Heart left ventricle (tissue), 16 donors: ENCODE results near the gene RNF208. TPM values are rescaled to one million over a fixed set of nuclear protein-coding genes. Genes with fewer than 3 reads are reported as not detected.
"Not testable (repeated sequence)": the region's sequence is repeated elsewhere in the genome, so short reads cannot be mapped to it uniquely, and the experiment has no call there.

Experiments used
- ATAC-seq, 4 donors: fragments of 200-7000 bp; cut with Tn5 transposase; one replicate each; pipeline ENCODE4 v1.9.1; 2020 to 2022; ENCODE audit warnings: moderate library complexity in 4 of 4, mild to moderate bottlenecking in 3 of 4, moderate number of reproducible peaks in 1 of 4
- DNase-seq, 5 donors: peaks; one replicate each; pipeline ENCODE4 v3.0.0-alpha.2; 2020
- H3K27ac ChIP-seq, 12 donors: fragments of 200-600 bp; sonication (generic) in 4 of 12; one replicate each; pipeline versions ENCODE4 v1.5.0 to v1.8.0; 2016 to 2022; ENCODE audit warnings: mild to moderate bottlenecking in 2 of 12
- H3K27me3 ChIP-seq, 9 donors: fragments of 200-600 bp; sonication (generic) in 2 of 9; one replicate each; pipeline versions ENCODE4 v1.5.1 to v1.8.0; 2016 to 2022; ENCODE audit warnings: mild to moderate bottlenecking in 3 of 9
- H3K36me3 ChIP-seq, 9 donors: fragments of 200-600 bp; sonication (generic) in 2 of 9; one replicate each; pipeline versions ENCODE4 v1.5.0 to v1.8.0; 2018 to 2022; ENCODE audit warnings: mild to moderate bottlenecking in 2 of 9
- H3K4me1 ChIP-seq, 12 donors: fragments of 200-600 bp; sonication (generic) in 4 of 12; one replicate each; pipeline versions ENCODE4 v1.5.0 to v1.8.0; 2016 to 2022; ENCODE audit warnings: mild to moderate bottlenecking in 3 of 12
- H3K4me3 ChIP-seq, 12 donors: fragments of 200-600 bp; sonication (generic) in 4 of 12; one replicate each; pipeline versions ENCODE4 v1.5.0 to v1.8.0; 2017 to 2022; ENCODE audit warnings: mild to moderate bottlenecking in 9 of 12, moderate library complexity in 4 of 12
- H3K9me3 ChIP-seq, 12 donors: fragments of 200-600 bp; sonication (generic) in 4 of 12; one replicate each; pipeline versions ENCODE4 v1.5.0 to v1.8.0; 2016 to 2022; ENCODE audit warnings: mild to moderate bottlenecking in 1 of 12
- CTCF ChIP-seq, 12 donors: fragments of 200-600 bp; sonication (generic) in 4 of 12; IDR thresholded peaks; one replicate each; pipeline versions ENCODE4 v1.5.0 to v1.8.0; 2018 to 2022; ENCODE audit warnings: antibody characterized with exemption in 12 of 12, mild to moderate bottlenecking in 5 of 12
- POLR2A ChIP-seq, 2 donors: fragments of 450-650 bp; IDR thresholded peaks; one replicate each; pipeline ENCODE4 v1.6.1; 2017; ENCODE audit warnings: antibody characterized with exemption in 2 of 2, mild to moderate bottlenecking in 2 of 2, moderate library complexity in 2 of 2
- WGBS, 4 donors: extraction: QIAGEN DNeasy Blood & Tissue Kit in 2 of 4; methylation state at CpG; one replicate each; pipeline versions ENCODE4 v1.1.5 to v1.1.7; 2013 to 2018; 5-methylcytosine and 5-hydroxymethylcytosine counted together
- intact Hi-C, 10 donors: fragments of 100-400 bp; cut with DNase I; formaldehyde crosslinking; loops; one replicate each; pipeline versions ENCODE4 v1.11.1 to v1.14.2; 2022
- polyA plus RNA-seq, 2 donors: library from polyadenylated mRNA; stranded (reverse); fragments of 200-250 nt; gene quantifications; one replicate each; pipeline ENCODE4 v1.2.3, GENCODE V29; 2013
- total RNA-seq, 9 donors: library from RNA; depleted of rRNA in 2 of 9; stranded (reverse); fragments of >200 nt in 2 of 9; fragmentation: NEBNext Ultra II Directional in 3 of 9; extraction: Animal tissue kit (Norgen Biotek cat#: 25700) in 3 of 9; gene quantifications; one replicate each; pipeline versions ENCODE4 v1.1.0 to v1.2.4, GENCODE V29; 2016 to 2023
- donor health status: ischemic (EF 13 %, LVEDD 7.1; RV severe dilation, severe dysfunction).
- donor health status: healthy with polysubstance abuse.
- donor health status: DM: no; HTN: yes; CAD: no.
- donor health status: DM: no; HTN: no; CAD: no.
- donor health status: ischemic (EF 25% LVEDD 6.9; RV normal size, moderate dysfunction).
- donor health status: ischemic (EF 25% LVEDD 5.7; RV mildly dilated, moderate dysfunction).
- donor health status: healthy.
- donor health status: DM: yes; HTN: yes; CAD: no.
- donor health status: ischemic (EF 35%, LVEDD 5.7; RV mildly dilated, moderate dysfunction).
- donor health status: nonischemic (EF 11% LVEDD 7.7; RV severe dilation, severe dysfunction).
- donor health status: DM: yes; HTN: yes; CAD: no.
- donor health status: PGD.
- donor health status: ischemic (EF 29% LVEDD 5.4; RV normal size, mild dysfunction).
- donor health status: nonischemic (EF 23%, LVEDD 6.1; RV moderate dilation, normal function).

Gene RNF208
- total and polyA plus RNA-seq, 11 donors = 6.9 to 72.7 (median 22.5) TPM

GRCh38 chr9:137263506-137263905 is 41.5 kb upstream of the RNF208 start:
- ATAC-seq (no peak), DNase-seq (peak in 1 of 5 donors; percentile 7)
- Histone ChIP-seq H3K27ac (no peak overlapping the region), H3K27me3 (no peaks in the 10 kb centered on the region), H3K4me1 (peaks cover 0 to 28% (median 9%) of the 10 kb centered on the region in 12 donors), H3K9me3 (no peaks in the 10 kb centered on the region), H3K4me3 (no peak overlapping the region), H3K36me3 (peaks cover 0 to 71% (median 53%) of the 10 kb centered on the region in 9 donors)
- TF ChIP-seq POLR2A (IDR thresholded peaks at IDR 0.05) (no peak), CTCF (IDR thresholded peaks at IDR 0.05) (no peak)
- intact Hi-C loops = no loop called here
- 81 to 87% (median 82%) methylated on average over 10 of the region's 10 CpGs for WGBS, 4 donors

GRCh38 chr9:137262909-137263285 is 40.9 kb upstream of the RNF208 start:
- 84 to 93% (median 90%) methylated on average over 24 of the region's 24 CpGs for WGBS, 4 donors
- Histone ChIP-seq H3K36me3 (peaks cover 0 to 73% (median 57%) of the 10 kb centered on the region in 9 donors), H3K4me3 (no peak overlapping the region), H3K4me1 (peaks cover 0 to 22% (median 3%) of the 10 kb centered on the region in 12 donors), H3K27ac (no peak overlapping the region), H3K27me3 (no peaks in the 10 kb centered on the region), H3K9me3 (no peaks in the 10 kb centered on the region)
- DNase-seq (peak in 1 of 5 donors; percentile 7), ATAC-seq (peak in 2 of 4 donors; percentile 18 to 20)
- TF ChIP-seq CTCF (IDR thresholded peaks at IDR 0.05) = no peak
- intact Hi-C loops = no loop called here

GRCh38 chr9:137262173-137262908 is 40.3 kb upstream of the RNF208 start:
- intact Hi-C loops, H3K9me3 ChIP-seq, H3K4me3 ChIP-seq, H3K27me3 ChIP-seq, H3K27ac ChIP-seq, ATAC-seq: not testable (repeated sequence)
- peak; percentile 38 to 58 (median 50) for TF ChIP-seq CTCF (IDR thresholded peaks at IDR 0.05)
- peak in 2 of 5 donors; percentile 25 to 32 for DNase-seq
- Histone ChIP-seq H3K36me3 (peaks cover 0 to 73% (median 53%) of the 10 kb centered on the region in 9 donors), H3K4me1 (peaks cover 0 to 16% (median 0%) of the 10 kb centered on the region in 12 donors)
- 30 to 57% (median 31%) methylated on average over 7 to 15 of the region's 15 CpGs for WGBS, 4 donors

GRCh38 chr9:137256856-137257255 is 34.8 kb upstream of the RNF208 start:
- peak in 1 of 5 donors; percentile 44 for DNase-seq
- Histone ChIP-seq H3K4me3 (peak overlapping the region in 6 of 12 donors; percentile 87 to 100 (median 99)), H3K9me3 (no peaks in the 10 kb centered on the region), H3K27ac (no peak overlapping the region), H3K36me3 (peaks cover 0 to 40% (median 29%) of the 10 kb centered on the region in 9 donors), H3K4me1 (peaks cover 7 to 28% (median 20%) of the 10 kb centered on the region in 12 donors), H3K27me3 (no peaks in the 10 kb centered on the region)
- intact Hi-C loops = no loop called here
- ATAC-seq = no peak
- WGBS, 4 donors = 85 to 93% (median 90%) methylated on average over 14 to 15 of the region's 15 CpGs
- no peak for TF ChIP-seq CTCF (IDR thresholded peaks at IDR 0.05)
- no peak for TF ChIP-seq POLR2A (IDR thresholded peaks at IDR 0.05)
